Fibroblast of lung (primary cell): ENCODE data around the gene JAG1. TPM values are rescaled to one million over a fixed set of nuclear protein-coding genes. Genes with fewer than 3 reads are reported as not detected.

ENCODE experiments used
- DNase-seq, 2 donors: peaks; one replicate each; pipeline versions ENCODE4 v3.0.0 to v3.0.0-alpha.2; 2010; ENCODE audit warnings: low read depth in 2 of 2
- H2AFZ ChIP-seq: 2 replicates; pipeline ENCODE4 v1.5.1; 2012; ENCODE audit warnings: low read length, control low read depth, inconsistent platforms
- H3K27ac ChIP-seq: 2 replicates; pipeline ENCODE4 v1.5.1; 2011; ENCODE audit warnings: low read length, control low read depth; ENCODE audit not compliant: insufficient read depth
- H3K27me3 ChIP-seq: 2 replicates; pipeline ENCODE4 v1.5.1; 2011; ENCODE audit warnings: mild to moderate bottlenecking, low read length; ENCODE audit not compliant: control insufficient read depth, insufficient read depth
- H3K36me3 ChIP-seq: 2 replicates; pipeline ENCODE4 v1.5.1; 2011; ENCODE audit warnings: low read length; ENCODE audit not compliant: control insufficient read depth, insufficient read depth
- H3K4me1 ChIP-seq: 2 replicates; pipeline ENCODE4 v1.5.1; 2011; ENCODE audit warnings: low read length; ENCODE audit not compliant: control insufficient read depth, insufficient read depth; ENCODE audit errors: extremely low read depth
- H3K4me2 ChIP-seq: 2 replicates; pipeline ENCODE4 v1.5.1; 2011; ENCODE audit warnings: low read length, control low read depth; ENCODE audit not compliant: insufficient read depth; ENCODE audit errors: extremely low read depth
- H3K4me3 ChIP-seq, 4 experiments: fragments of 200-600 bp in 1 of 4; sonication (generic) in 1 of 4; replicated peaks in 1 of 4; 2 replicates each; pipeline ENCODE4 v1.5.1; 2011 to 2016; ENCODE audit warnings: low read length in 4 of 4, low read depth in 3 of 4, mild to moderate bottlenecking in 3 of 4, control low read depth in 2 of 4, inconsistent platforms in 1 of 4, mixed read lengths in 1 of 4; ENCODE audit not compliant: insufficient read depth in 1 of 4; ENCODE audit errors: control extremely low read depth in 1 of 4
- H3K79me2 ChIP-seq: 2 replicates; pipeline ENCODE4 v1.5.1; 2012; ENCODE audit warnings: mild to moderate bottlenecking, low read length, inconsistent platforms; ENCODE audit not compliant: control insufficient read depth, insufficient read depth
- H3K9ac ChIP-seq: 2 replicates; pipeline ENCODE4 v1.5.1; 2011; ENCODE audit warnings: mild to moderate bottlenecking, low read length, control low read depth; ENCODE audit not compliant: insufficient read depth
- H3K9me3 ChIP-seq: 2 replicates; pipeline ENCODE4 v1.5.1; 2012; ENCODE audit warnings: low read depth, low read length; ENCODE audit not compliant: control insufficient read depth, insufficient read depth
- H4K20me1 ChIP-seq: 2 replicates; pipeline ENCODE4 v1.5.1; 2011; ENCODE audit warnings: low read length; ENCODE audit not compliant: control insufficient read depth, insufficient read depth; ENCODE audit errors: extremely low read depth
- EZH2 ChIP-seq: IDR thresholded peaks from 2 replicates; pipeline ENCODE4 v1.5.1; 2012; ENCODE audit warnings: low read length, control low read depth, mild to moderate bottlenecking; ENCODE audit errors: missing control alignments
- polyA plus RNA-seq, 2 donors: library from polyadenylated mRNA; depleted of rRNA in 1 of 2; stranded (reverse) in 1 of 2; unstranded in 1 of 2; fragments of >200 nt; gene quantifications; 2 replicates each; pipeline ENCODE4 v1.2.1, GENCODE V29; 2011 to 2012; ENCODE audit warnings: missing spikeins in 1 of 2
- total RNA-seq: library from RNA; depleted of rRNA; stranded (reverse); fragments of >200 nt; gene quantifications from 2 replicates; pipeline ENCODE4 v1.2.1, GENCODE V29; 2014
- TF ChIP-seq, protein P1 (sequence below), 2 donors: IDR thresholded peaks in 1 of 2; conservative IDR thresholded peaks in 1 of 2; 1 replicate in 1 of 2; 2 replicates in 1 of 2; pipeline ENCODE4 v1.5.1; 2011 to 2012; ENCODE audit warnings: low read length in 2 of 2, control low read depth in 1 of 2, inconsistent platforms in 1 of 2, low read depth in 1 of 2, mild to moderate bottlenecking in 1 of 2

JAG1 gene
- total and polyA plus RNA-seq, 2 donors (not counting 1 experiment from before 2014, with no cell fraction given), result 16.3 to 57.3 TPM

DNA sequence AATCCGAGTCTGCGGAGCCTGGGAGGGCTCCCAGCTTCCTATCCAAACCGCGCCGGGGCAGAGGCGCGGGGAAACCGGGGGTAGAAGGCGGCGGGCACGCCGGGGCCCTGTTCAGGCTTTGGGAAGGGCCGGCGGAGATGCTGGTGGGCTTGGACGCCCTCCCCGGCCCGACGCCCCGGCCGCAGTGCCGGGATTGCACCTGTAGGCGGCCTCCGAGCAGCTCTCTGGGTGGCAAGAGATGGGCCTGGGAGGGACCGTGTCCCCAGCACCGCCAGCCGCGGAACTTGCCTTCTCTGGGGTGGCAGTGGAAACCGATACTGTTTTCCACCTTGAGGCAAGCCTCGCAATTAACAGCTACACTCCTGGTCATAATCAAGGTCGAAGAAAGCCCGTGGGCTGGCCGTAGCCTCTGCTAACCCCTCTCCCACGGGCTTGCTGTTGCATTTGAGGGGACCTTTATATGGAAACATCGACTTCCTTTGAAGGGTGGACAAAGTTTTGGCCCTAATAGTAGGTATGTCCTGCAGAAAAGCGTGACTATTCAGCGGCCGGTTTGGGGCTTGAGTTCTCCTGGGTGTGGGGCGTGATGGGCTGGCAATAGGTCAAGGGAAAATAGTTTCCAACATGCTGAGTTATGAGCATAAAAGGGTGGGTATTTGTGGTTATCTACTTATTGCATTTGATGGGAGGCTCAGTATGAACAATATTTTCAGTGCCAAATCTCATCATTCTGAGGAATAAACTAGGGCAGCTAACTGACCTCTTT lies 1.1 kb upstream of the JAG1 start:
- Histone ChIP-seq H4K20me1 (no peaks in the 10 kb centered on the region), H3K9me3 (no peaks in the 10 kb centered on the region), H3K36me3 (no peaks in the 10 kb centered on the region), H3K4me2 (peak overlapping the region; percentile 73), H2AFZ (peak overlapping the region; percentile 46), H3K27ac (peak overlapping the region; percentile 72), H3K4me3 (peak overlapping the region; percentile 54 to 94 (median 86)), H3K9ac (peak overlapping the region; percentile 74), H3K4me1 (peaks cover 8% of the 10 kb centered on the region), H3K27me3 (no peaks in the 10 kb centered on the region), H3K79me2 (peaks cover 10% of the 10 kb centered on the region)
- DNase-seq, result peak; percentile 62 to 71
- TF ChIP-seq, protein P1, sequence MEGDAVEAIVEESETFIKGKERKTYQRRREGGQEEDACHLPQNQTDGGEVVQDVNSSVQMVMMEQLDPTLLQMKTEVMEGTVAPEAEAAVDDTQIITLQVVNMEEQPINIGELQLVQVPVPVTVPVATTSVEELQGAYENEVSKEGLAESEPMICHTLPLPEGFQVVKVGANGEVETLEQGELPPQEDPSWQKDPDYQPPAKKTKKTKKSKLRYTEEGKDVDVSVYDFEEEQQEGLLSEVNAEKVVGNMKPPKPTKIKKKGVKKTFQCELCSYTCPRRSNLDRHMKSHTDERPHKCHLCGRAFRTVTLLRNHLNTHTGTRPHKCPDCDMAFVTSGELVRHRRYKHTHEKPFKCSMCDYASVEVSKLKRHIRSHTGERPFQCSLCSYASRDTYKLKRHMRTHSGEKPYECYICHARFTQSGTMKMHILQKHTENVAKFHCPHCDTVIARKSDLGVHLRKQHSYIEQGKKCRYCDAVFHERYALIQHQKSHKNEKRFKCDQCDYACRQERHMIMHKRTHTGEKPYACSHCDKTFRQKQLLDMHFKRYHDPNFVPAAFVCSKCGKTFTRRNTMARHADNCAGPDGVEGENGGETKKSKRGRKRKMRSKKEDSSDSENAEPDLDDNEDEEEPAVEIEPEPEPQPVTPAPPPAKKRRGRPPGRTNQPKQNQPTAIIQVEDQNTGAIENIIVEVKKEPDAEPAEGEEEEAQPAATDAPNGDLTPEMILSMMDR (conservative IDR thresholded peaks at IDR 0.05 in 1 of 2, IDR thresholded peaks at IDR 0.05 in 1 of 2; ENCODE audit: low read depth in 1 of 2, low read length in 2 of 2), result peak; percentile 65 to 78
- TF ChIP-seq EZH2, result no peak

DNA sequence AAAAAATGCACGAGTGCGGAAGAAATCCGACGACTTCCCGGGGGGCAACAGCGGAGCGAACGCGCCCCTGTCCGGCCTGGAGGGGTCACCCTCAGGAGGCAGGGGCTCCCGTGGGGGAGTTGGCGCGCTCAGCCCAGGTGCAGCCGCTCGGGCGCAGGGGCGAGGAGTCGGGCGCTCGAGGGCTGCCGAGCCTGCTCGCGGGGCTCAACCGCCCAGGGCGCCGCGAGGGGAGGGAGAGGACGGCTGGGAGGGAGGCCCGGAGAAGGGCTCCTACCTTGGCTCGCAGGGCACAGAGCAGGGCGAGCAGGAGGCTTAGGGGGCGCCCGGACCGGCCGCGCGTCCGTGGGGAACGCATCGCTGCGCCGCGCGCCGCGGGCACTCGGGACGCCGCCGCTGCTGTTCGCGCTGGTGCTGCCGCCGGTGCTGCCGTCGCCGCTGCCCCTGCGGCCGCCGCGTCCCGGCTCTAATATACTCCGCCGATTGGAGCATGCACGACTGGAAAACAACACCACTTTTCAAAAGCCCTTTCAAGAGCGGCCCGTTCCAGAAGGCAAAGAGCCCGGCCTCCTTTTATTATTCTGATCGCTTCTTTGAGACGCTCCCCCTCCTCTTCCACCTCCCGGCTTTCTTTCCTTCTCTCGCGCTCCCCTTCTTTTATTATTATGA lies 490 bp downstream of the JAG1 start:
- TF ChIP-seq, protein P1 (conservative IDR thresholded peaks at IDR 0.05 in 1 of 2, IDR thresholded peaks at IDR 0.05 in 1 of 2; ENCODE audit: low read depth in 1 of 2, low read length in 2 of 2), result no peak
- no peak for TF ChIP-seq EZH2
- peaks cover 8% of the 10 kb centered on the region for H3K4me1 ChIP-seq
- no peaks in the 10 kb centered on the region for H3K9me3 ChIP-seq
- H3K36me3 ChIP-seq, result no peaks in the 10 kb centered on the region
- H3K4me3 ChIP-seq, result peak overlapping the region; percentile 78 to 94 (median 86)
- no peaks in the 10 kb centered on the region for H4K20me1 ChIP-seq
- H3K27me3 ChIP-seq, result no peaks in the 10 kb centered on the region
- peak in 1 of 2 donors; percentile 55 for DNase-seq
- H3K9ac ChIP-seq, result peak overlapping the region; percentile 74
- peak overlapping the region; percentile 72 for H3K27ac ChIP-seq
- peaks cover 14% of the 10 kb centered on the region for H3K79me2 ChIP-seq
- peak overlapping the region; percentile 90 for H3K4me2 ChIP-seq
- H2AFZ ChIP-seq, result peak overlapping the region; percentile 34

DNA sequence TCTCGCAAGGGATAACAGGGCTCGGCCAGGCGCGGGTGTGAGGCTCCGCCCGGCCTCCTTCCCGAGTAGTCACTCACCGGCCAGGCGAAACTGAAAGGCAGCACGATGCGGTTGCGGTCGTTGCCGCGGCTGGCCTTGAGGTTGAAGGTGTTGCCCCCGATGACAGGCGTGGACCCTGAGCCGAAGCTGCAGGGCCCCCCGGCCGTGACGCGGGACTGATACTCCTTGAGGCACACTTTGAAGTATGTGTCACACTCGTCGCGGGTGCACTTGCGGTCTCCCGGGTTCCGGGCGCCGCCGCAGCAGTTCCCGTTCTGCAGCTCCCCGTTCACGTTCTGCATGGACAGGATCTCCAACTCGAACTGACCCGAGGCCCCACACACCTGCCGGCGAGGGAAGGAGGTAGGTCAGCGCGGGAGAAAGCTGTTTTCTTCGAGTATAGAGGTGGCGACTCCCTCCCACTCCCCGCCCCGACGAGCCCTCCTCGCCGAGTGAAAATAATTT lies 1.1 kb downstream of the JAG1 start:
- no peaks in the 10 kb centered on the region for H3K9me3 ChIP-seq
- peak overlapping the region; percentile 74 for H3K9ac ChIP-seq
- no peaks in the 10 kb centered on the region for H3K27me3 ChIP-seq
- peaks cover 14% of the 10 kb centered on the region for H3K79me2 ChIP-seq
- peaks cover 8% of the 10 kb centered on the region for H3K4me1 ChIP-seq
- H3K27ac ChIP-seq, result peak overlapping the region; percentile 72
- no peaks in the 10 kb centered on the region for H3K36me3 ChIP-seq
- H2AFZ ChIP-seq, result peak overlapping the region; percentile 65
- peak overlapping the region; percentile 90 for H3K4me2 ChIP-seq
- peak; percentile 65 to 71 for DNase-seq
- peak overlapping the region; percentile 78 to 94 (median 86) for H3K4me3 ChIP-seq
- H4K20me1 ChIP-seq, result no peaks in the 10 kb centered on the region
- no peak for TF ChIP-seq EZH2
- TF ChIP-seq, protein P1 (conservative IDR thresholded peaks at IDR 0.05 in 1 of 2, IDR thresholded peaks at IDR 0.05 in 1 of 2; ENCODE audit: low read depth in 1 of 2, low read length in 2 of 2), result no peak
